GM21515 (cell line): ENCODE results near the gene DMD.
"Not testable (repeated sequence)": the region's sequence is repeated elsewhere in the genome, so short reads cannot be mapped to it uniquely, and the experiment has no call there.

Source experiments
- ATAC-seq: cut with Tn5 transposase; IDR thresholded peaks from one replicate; pipeline ENCODE4 v1.9.1; 2021; ENCODE audit not compliant: unreplicated experiment

The DMD gene

GRCh38 chrX:31377821-31378220 is 1833.5 kb downstream of the DMD start:
- not testable (repeated sequence) for ATAC-seq

GRCh38 chrX:31376408-31377022 is 1834.8 kb downstream of the DMD start:
- no peak for ATAC-seq

GRCh38 chrX:31374786-31375185 is 1836.6 kb downstream of the DMD start:
- ATAC-seq = no peak

GRCh38 chrX:31371956-31372355 is 1839.4 kb downstream of the DMD start:
- ATAC-seq = no peak

GRCh38 chrX:31367816-31368215 is 1843.5 kb downstream of the DMD start:
- no peak for ATAC-seq

GRCh38 chrX:31366041-31366440 is 1845.3 kb downstream of the DMD start:
- ATAC-seq = no peak

GRCh38 chrX:31356275-31357212 is 1854.8 kb downstream of the DMD start:
- ATAC-seq = no peak

GRCh38 chrX:31355206-31355955 is 1856.0 kb downstream of the DMD start:
- ATAC-seq = no peak

GRCh38 chrX:31353095-31353494 is 1858.3 kb downstream of the DMD start:
- no peak for ATAC-seq

- no peak for ATAC-seq
Observed at GRCh38 chrX:31350808-31351074, 1860.6 kb downstream of the DMD start.

GRCh38 chrX:31349515-31349914 is 1861.8 kb downstream of the DMD start:
- ATAC-seq = no peak

GRCh38 chrX:31340587-31340986 is 1870.8 kb downstream of the DMD start:
- no peak for ATAC-seq

- no peak for ATAC-seq
Observed at GRCh38 chrX:31338991-31339350, 1872.4 kb downstream of the DMD start.

- ATAC-seq = no peak
Observed at GRCh38 chrX:31337332-31337731, 1874.0 kb downstream of the DMD start.

GRCh38 chrX:31336419-31336818 is 1874.9 kb downstream of the DMD start:
- ATAC-seq = no peak

GRCh38 chrX:31334997-31335396 is 1876.4 kb downstream of the DMD start:
- no peak for ATAC-seq

GRCh38 chrX:31333165-31333831 is 1878.1 kb downstream of the DMD start:
- no peak for ATAC-seq

GRCh38 chrX:31331928-31332327 is 1879.4 kb downstream of the DMD start:
- no peak for ATAC-seq

- ATAC-seq = no peak
Observed at GRCh38 chrX:31331015-31331414, 1880.3 kb downstream of the DMD start.

GRCh38 chrX:31329298-31329697 is 1882.1 kb downstream of the DMD start:
- ATAC-seq = no peak

- ATAC-seq = peak; percentile 82
Observed at GRCh38 chrX:31323658-31324057, 1887.7 kb downstream of the DMD start.
